ENCODE measurements around the gene GP1BB.

GRCh38 chr22:19717691-19718455, 5.5 kb upstream of the GP1BB start:
- TF ChIP-seq RAD21 (conservative IDR thresholded peaks at IDR 0.05) (peak; percentile 71), CTCF (IDR thresholded peaks at IDR 0.05; ENCODE audit: poor library complexity, severe bottlenecking) (peak; percentile 94), EP300 (conservative IDR thresholded peaks at IDR 0.05; ENCODE audit: poor library complexity, severe bottlenecking) (peak; percentile 25), TAF1 (IDR thresholded peaks at IDR 0.05; ENCODE audit: low read depth) (no peak), EZH2 (IDR thresholded peaks at IDR 0.05; ENCODE audit: borderline replicate concordance, insufficient read depth, low read length, poor library complexity, severe bottlenecking) (no peak), SMC3 (conservative IDR thresholded peaks at IDR 0.05; ENCODE audit: poor library complexity) (peak; percentile 71), POLR2AphosphoS5 (IDR thresholded peaks at IDR 0.05) (no peak), REST (IDR thresholded peaks at IDR 0.05; ENCODE audit: borderline replicate concordance) (no peak)
